IMR-90 (cell line): ENCODE measurements around the gene TYRO3. TPM values are rescaled to one million over a fixed set of nuclear protein-coding genes. Genes with fewer than 3 reads are reported as not detected.

Experiments used
- ATAC-seq: fragments of 200-7000 bp; cut with Tn5 transposase; 2 replicates; pipeline ENCODE4 v1.9.1; 2020; ENCODE audit warnings: low read depth, mild to moderate bottlenecking, moderate library complexity
- BruUV-seq: library from RNA; stranded (reverse); fragments of 400-500 nt; replicated peaks from 2 replicates; lab custom pipeline; 2021; lab: Mats Ljungman, UMichigan
- CTCF ChIA-PET: fragments of 300-600 bp; formaldehyde crosslinking; extraction: SDS; loops from one replicate; lab custom pipeline; 2021; ENCODE audit warnings: antibody characterized with exemption; lab: Yijun Ruan, JAX
- POLR2A ChIA-PET: fragments of 300-600 bp; sonication (Branson Sonifier 250); formaldehyde crosslinking; loops from one replicate; lab custom pipeline; 2022; ENCODE audit warnings: antibody characterized with exemption; ENCODE audit not compliant: unreplicated experiment; lab: Charles Lee
- DNase-seq: peaks from one replicate; pipeline ENCODE4 v3.0.0; 2013
- H2AFZ ChIP-seq: replicated peaks from 2 replicates; pipeline ENCODE3; 2013; ENCODE audit warnings: low read length, mild to moderate bottlenecking; ENCODE audit not compliant: poor library complexity
- H2AK5ac ChIP-seq: 2 replicates; pipeline ENCODE4 v1.6.1; 2013; ENCODE audit warnings: low read depth, low read length, inconsistent platforms
- H2AK9ac ChIP-seq: replicated peaks from 2 replicates; pipeline ENCODE3; 2013; ENCODE audit warnings: mild to moderate bottlenecking, low read depth, low read length, moderate library complexity; ENCODE audit not compliant: poor library complexity
- H2BK120ac ChIP-seq: 2 replicates; pipeline ENCODE4 v1.6.1; 2013; ENCODE audit warnings: low read depth, low read length, inconsistent platforms
- H2BK15ac ChIP-seq: 3 replicates; pipeline ENCODE4 v1.6.1; 2013; ENCODE audit warnings: low read depth, low read length, inconsistent platforms
- H2BK20ac ChIP-seq: 2 replicates; pipeline ENCODE4 v1.6.1; 2013; ENCODE audit warnings: low read depth, mild to moderate bottlenecking, inconsistent platforms, low read length, moderate library complexity
- H2BK5ac ChIP-seq: 2 replicates; pipeline ENCODE4 v1.6.1; 2013; ENCODE audit warnings: mild to moderate bottlenecking, low read depth, low read length, inconsistent platforms; ENCODE audit not compliant: poor library complexity, severe bottlenecking
- H3K14ac ChIP-seq: replicated peaks from 2 replicates; pipeline ENCODE4 v1.6.1; 2013; ENCODE audit warnings: low read depth, low read length, inconsistent platforms
- H3K18ac ChIP-seq: 2 replicates; pipeline ENCODE4 v1.6.1; 2013; ENCODE audit warnings: low read depth, low read length, control low read depth
- H3K23ac ChIP-seq: 2 replicates; pipeline ENCODE4 v1.6.1; 2013; ENCODE audit warnings: low read depth, low read length, inconsistent platforms
- H3K27ac ChIP-seq: 2 replicates; pipeline ENCODE4 v1.5.1; 2013; ENCODE audit warnings: mild to moderate bottlenecking, control low read depth, low read length; ENCODE audit not compliant: insufficient read depth
- H3K27me3 ChIP-seq: 2 replicates; pipeline ENCODE4 v1.6.1; 2013; ENCODE audit warnings: low read length; ENCODE audit not compliant: control insufficient read depth, insufficient read depth
- H3K36me3 ChIP-seq: 2 replicates; pipeline ENCODE4 v1.6.1; 2013; ENCODE audit warnings: low read length, mixed read lengths; ENCODE audit not compliant: control insufficient read depth, insufficient read depth
- H3K4ac ChIP-seq: 2 replicates; pipeline ENCODE4 v1.6.1; 2013; ENCODE audit warnings: low read depth, low read length, inconsistent platforms
- H3K4me1 ChIP-seq: 2 replicates; pipeline ENCODE4 v1.6.1; 2013; ENCODE audit warnings: low read length, mixed read lengths; ENCODE audit not compliant: control insufficient read depth, insufficient read depth
- H3K4me2 ChIP-seq: 2 replicates; pipeline ENCODE4 v1.6.1; 2013; ENCODE audit warnings: low read depth, mild to moderate bottlenecking, control low read depth, low read length, moderate library complexity
- H3K4me3 ChIP-seq: 2 replicates; pipeline ENCODE4 v1.5.1; 2013; ENCODE audit warnings: low read depth, mild to moderate bottlenecking, control low read depth, low read length, moderate library complexity; ENCODE audit not compliant: insufficient read depth
- H3K56ac ChIP-seq: 2 replicates; pipeline ENCODE4 v1.6.1; 2013; ENCODE audit warnings: low read length, inconsistent platforms; ENCODE audit not compliant: insufficient read depth; ENCODE audit errors: extremely low read depth
- H3K79me1 ChIP-seq, 2 experiments: 2 replicates each; pipeline ENCODE4 v1.6.1; 2013; ENCODE audit warnings: low read length in 2 of 2, inconsistent platforms in 1 of 2, low read depth in 1 of 2
- H3K9ac ChIP-seq: 2 replicates; pipeline ENCODE4 v1.6.1; 2013; ENCODE audit warnings: low read depth, low read length, control low read depth
- H3K9me1 ChIP-seq: 2 replicates; pipeline ENCODE4 v1.6.1; 2013; ENCODE audit warnings: low read length, inconsistent platforms; ENCODE audit not compliant: insufficient read depth
- H3K9me3 ChIP-seq: 2 replicates; pipeline ENCODE4 v1.6.1; 2013; ENCODE audit warnings: low read length; ENCODE audit not compliant: control insufficient read depth, insufficient read depth
- H4K20me1 ChIP-seq: 2 replicates; pipeline ENCODE4 v1.6.1; 2013; ENCODE audit warnings: low read length, inconsistent platforms; ENCODE audit not compliant: insufficient read depth
- H4K5ac ChIP-seq: 2 replicates; pipeline ENCODE4 v1.6.1; 2013; ENCODE audit warnings: mild to moderate bottlenecking, low read depth, low read length, control low read depth
- H4K8ac ChIP-seq, 2 experiments: 2 replicates each; pipeline ENCODE4 v1.6.1; 2013; ENCODE audit warnings: low read depth in 2 of 2, low read length in 2 of 2, control low read depth in 1 of 2, inconsistent platforms in 1 of 2
- H4K91ac ChIP-seq: 2 replicates; pipeline ENCODE4 v1.6.1; 2013; ENCODE audit warnings: low read depth, low read length, inconsistent platforms; ENCODE audit not compliant: insufficient read depth
- BHLHE40 ChIP-seq: fragments of 150-350 bp; IDR thresholded peaks from 2 replicates; pipeline ENCODE4 v1.6.1; 2016; ENCODE audit warnings: mild to moderate bottlenecking, low read depth, low read length
- CEBPB ChIP-seq: IDR thresholded peaks from 2 replicates; pipeline ENCODE4 v1.6.1; 2012; ENCODE audit warnings: low read depth, low read length, improper control_type of control experiment
- CHD1 ChIP-seq: IDR thresholded peaks from 2 replicates; pipeline ENCODE4 v1.6.1; 2012; ENCODE audit warnings: low read depth, low read length, improper control_type of control experiment
- CTCF ChIP-seq: conservative IDR thresholded peaks from 2 replicates; pipeline ENCODE4 v1.5.1; 2012; ENCODE audit warnings: mild to moderate bottlenecking, low read depth, low read length, improper control_type of control experiment
- ELK1 ChIP-seq: fragments of 150-350 bp; IDR thresholded peaks from 2 replicates; pipeline ENCODE4 v1.6.1; 2016; ENCODE audit warnings: low read depth, mild to moderate bottlenecking, low read length, moderate library complexity, borderline replicate concordance
- FOS ChIP-seq: fragments of 150-350 bp; IDR thresholded peaks from 2 replicates; pipeline ENCODE4 v1.6.1; 2016; ENCODE audit warnings: low read depth, low read length
- MAZ ChIP-seq: IDR thresholded peaks from 2 replicates; pipeline ENCODE4 v1.6.1; 2012; ENCODE audit warnings: low read depth, mild to moderate bottlenecking, low read length, improper control_type of control experiment, moderate library complexity, borderline replicate concordance
- MXI1 ChIP-seq: IDR thresholded peaks from 2 replicates; pipeline ENCODE4 v1.6.1; 2012; ENCODE audit warnings: low read depth, mild to moderate bottlenecking, low read length, moderate library complexity, borderline replicate concordance
- NFE2L2 ChIP-seq: fragments of 150-350 bp; IDR thresholded peaks from 2 replicates; pipeline ENCODE4 v1.6.1; 2016; ENCODE audit warnings: low read depth, mild to moderate bottlenecking, low read length
- POLR2A ChIP-seq: IDR thresholded peaks from 2 replicates; pipeline ENCODE4 v1.6.1; 2012; ENCODE audit warnings: mild to moderate bottlenecking, low read depth, low read length
- RAD21 ChIP-seq: IDR thresholded peaks from 2 replicates; pipeline ENCODE4 v1.6.1; 2012; ENCODE audit warnings: low read length, improper control_type of control experiment
- RCOR1 ChIP-seq: IDR thresholded peaks from 2 replicates; pipeline ENCODE4 v1.6.1; 2012; ENCODE audit warnings: mild to moderate bottlenecking, low read length, improper control_type of control experiment; ENCODE audit not compliant: insufficient replicate concordance
- RFX5 ChIP-seq: IDR thresholded peaks from 2 replicates; pipeline ENCODE4 v1.8.0; 2012; ENCODE audit warnings: low read depth, mild to moderate bottlenecking, low read length, moderate library complexity
- SMC3 ChIP-seq: fragments of 150-350 bp; IDR thresholded peaks from 2 replicates; pipeline ENCODE4 v1.6.1; 2016; ENCODE audit warnings: low read depth, mild to moderate bottlenecking, antibody characterized with exemption, low read length, moderate library complexity
- USF2 ChIP-seq: fragments of 150-350 bp; IDR thresholded peaks from 2 replicates; pipeline ENCODE4 v1.6.1; 2017; ENCODE audit warnings: mild to moderate bottlenecking, antibody characterized with exemption, low read length, low read depth
- WGBS, 2 experiments: methylation state at CpG; one replicate each; pipeline versions ENCODE4 v1.1.5 to v1.1.7; 2013; ENCODE audit warnings: missing lambda C conversion rate in 2 of 2; ENCODE audit not compliant: insufficient read length in 1 of 2; ENCODE audit errors: extremely low coverage in 2 of 2; 5-methylcytosine and 5-hydroxymethylcytosine counted together
- dilution Hi-C: fragments of 300-500 bp; cut with HindIII; formaldehyde crosslinking; loops from one replicate; pipeline ENCODE4 v1.14.3; 2018; ENCODE audit warnings: low sequenced_read_pairs; ENCODE audit not compliant: unreplicated experiment
- in situ Hi-C: fragments of 300-500 bp; cut with MboI; formaldehyde crosslinking; loops from 3 replicates; pipeline ENCODE4 v1.14.3; 2019; ENCODE audit warnings: low sequenced_read_pairs, inconsistent platforms, mixed read lengths
- intact Hi-C: fragments of 100-400 bp; cut with micrococcal nuclease; formaldehyde crosslinking; loops from 2 replicates; pipeline ENCODE4 v1.10.0; 2022
- polyA plus RNA-seq, 3 experiments: library from polyadenylated mRNA; depleted of rRNA; stranded (reverse); fragments of >200 nt; gene quantifications; 2 replicates each; pipeline ENCODE4 v1.2.3, GENCODE V29; 2012; ENCODE audit warnings: low replicate concordance in 1 of 3
- total RNA-seq: library from RNA; depleted of rRNA; stranded (reverse); fragments of >200 nt; gene quantifications from 2 replicates; pipeline ENCODE4 v1.2.3, GENCODE V29; 2012

The TYRO3 gene
- total and polyA plus RNA-seq, 2 of the 4 experiments (the other 2 are of a cell fraction), result 11.5 to 18.4 TPM

- Histone ChIP-seq H3K14ac (no peak overlapping the region), H2BK5ac (no peak overlapping the region), H3K18ac (no peak overlapping the region), H2AFZ (peak overlapping the region; percentile 67), H2BK120ac (no peak overlapping the region), H2BK20ac (no peak overlapping the region), H3K79me1 (peaks cover 8 to 22% of the 10 kb centered on the region in 2 experiments), H2AK5ac (no peak overlapping the region), H4K5ac (no peak overlapping the region), H3K9me3 (no peaks in the 10 kb centered on the region), H4K8ac (no peak overlapping the region), H2AK9ac (no peak overlapping the region), H3K4ac (no peak overlapping the region), H3K9ac (no peak overlapping the region), H3K36me3 (no peaks in the 10 kb centered on the region; the same call in 1 of the 2 replicates), H4K91ac (no peak overlapping the region), H3K56ac (no peak overlapping the region), H2BK15ac (no peak overlapping the region), H3K4me1 (peaks cover 31% of the 10 kb centered on the region), H3K4me2 (no peak overlapping the region), H4K20me1 (peaks cover 13% of the 10 kb centered on the region; the same call in 1 of the 2 replicates), H3K4me3 (no peak overlapping the region), H3K9me1 (peaks cover 16% of the 10 kb centered on the region; the same call in 1 of the 2 replicates), H3K23ac (no peak overlapping the region), H3K27me3 (no peaks in the 10 kb centered on the region), H3K27ac (no peak overlapping the region)
- ChIA-PET CTCF (no interaction called here), POLR2A (no interaction called here)
- dilution Hi-C loops, result no loop called here
- no peak for ATAC-seq
- TF ChIP-seq MAZ (no peak), ELK1 (no peak), POLR2A (no peak), MXI1 (no peak), CTCF (no peak), NFE2L2 (no peak), BHLHE40 (no peak), RCOR1 (no peak), FOS (no peak), RAD21 (no peak), SMC3 (no peak), RFX5 (no peak), USF2 (no peak), CEBPB (no peak), CHD1 (no peak)
- no peak for DNase-seq
- BruUV-seq, result no TSS peak
- WGBS, 2 experiments, result 90% methylated on average over 6 of the region's 16 CpGs; no CpG with 5 or more reads in 1 of the 2 experiments
- intact Hi-C loops, result no loop called here
- in situ Hi-C loops, result no loop called here
Observed at GRCh38 chr15:41561104-41561776, 2.2 kb downstream of the TYRO3 start.
